CD4-positive, alpha-beta T cell (primary cell): ENCODE data around the gene SMIM14. TPM values are rescaled to one million over a fixed set of nuclear protein-coding genes. Genes with fewer than 3 reads are reported as not detected.
"Not testable (repeated sequence)": the region's sequence is repeated elsewhere in the genome, so short reads cannot be mapped to it uniquely, and the experiment has no call there.

Experiments used
- ATAC-seq: fragments of 200-7000 bp; cut with Tn5 transposase; one replicate; pipeline ENCODE4 v1.10.0; 2022; ENCODE audit warnings: mild to moderate bottlenecking; ENCODE audit not compliant: poor library complexity
- CTCF ChIA-PET: fragments of 350-600 bp; sonication (Branson Sonifier 250); formaldehyde crosslinking; loops from one replicate; lab custom pipeline; 2021; ENCODE audit warnings: antibody characterized with exemption, inconsistent platforms; lab: Charles Lee
- POLR2A ChIA-PET: fragments of 350-600 bp; sonication (Branson Sonifier 250); formaldehyde crosslinking; loops from one replicate; lab custom pipeline; 2021; ENCODE audit warnings: antibody characterized with exemption, inconsistent platforms; lab: Charles Lee
- DNase-seq, 14 experiments: peaks; one replicate each; pipeline ENCODE4 v3.0.0-alpha.2; 2013 to 2020; ENCODE audit warnings: mixed read lengths in 2 of 14
- H3K27ac ChIP-seq, 2 donors: one replicate each; pipeline versions ENCODE4 v1.5.1 to v1.7.0; 2013; ENCODE audit warnings: low read length in 2 of 2, low read depth in 1 of 2, mild to moderate bottlenecking in 1 of 2
- H3K27me3 ChIP-seq, 2 experiments: 1 replicate in 1 of 2; 2 replicates in 1 of 2; pipeline versions ENCODE4 v1.6.1 to v1.7.0; 2013; ENCODE audit warnings: low read length in 2 of 2, control low read depth in 1 of 2, mild to moderate bottlenecking in 1 of 2, moderate library complexity in 1 of 2; ENCODE audit not compliant: insufficient read depth in 2 of 2, control insufficient read depth in 1 of 2
- H3K36me3 ChIP-seq: one replicate; pipeline ENCODE4 v1.6.1; 2013; ENCODE audit warnings: low read length, control low read depth; ENCODE audit not compliant: insufficient read depth
- H3K4me1 ChIP-seq: one replicate; pipeline ENCODE4 v1.6.1; 2013; ENCODE audit warnings: low read length, control low read depth; ENCODE audit not compliant: insufficient read depth
- H3K4me3 ChIP-seq: one replicate; pipeline ENCODE4 v1.5.1; 2013; ENCODE audit warnings: mild to moderate bottlenecking, low read length, moderate library complexity
- H3K9me3 ChIP-seq, 2 experiments: 1 replicate in 1 of 2; 2 replicates in 1 of 2; pipeline versions ENCODE4 v1.6.1 to v1.7.0; 2013; ENCODE audit warnings: low read length in 2 of 2, mild to moderate bottlenecking in 2 of 2, control low read depth in 1 of 2, moderate library complexity in 1 of 2; ENCODE audit not compliant: control insufficient read depth in 1 of 2, insufficient read depth in 1 of 2
- H3K27ac Mint-ChIP-seq: one replicate; pipeline ENCODE4 v1.8.0; 2020; ENCODE audit warnings: mixed read lengths
- H3K27me3 Mint-ChIP-seq: one replicate; pipeline ENCODE4 v1.8.0; 2021; ENCODE audit warnings: mixed read lengths
- H3K36me3 Mint-ChIP-seq: one replicate; pipeline ENCODE4 v1.8.0; 2021; ENCODE audit warnings: low read depth, mixed read lengths
- H3K4me1 Mint-ChIP-seq: one replicate; pipeline ENCODE4 v1.8.0; 2021; ENCODE audit warnings: low read depth, mixed read lengths
- H3K4me3 Mint-ChIP-seq: one replicate; pipeline ENCODE4 v1.8.0; 2020; ENCODE audit warnings: mild to moderate bottlenecking, mixed read lengths
- H3K9me3 Mint-ChIP-seq: one replicate; pipeline ENCODE4 v1.8.0; 2020; ENCODE audit warnings: mixed read lengths
- intact Hi-C, 2 experiments: fragments of 100-400 bp; cut with DNase I in 1 of 2; cut with micrococcal nuclease in 1 of 2; formaldehyde crosslinking; loops; one replicate each; pipeline versions ENCODE4 v1.15.1 to v1.9.0; 2023 to 2025; cut with DNase I, micrococcal nuclease
- total RNA-seq, 174 experiments: library from RNA in 2 of 174; stranded (reverse) in 2 of 174; gene quantifications; one replicate each; pipeline ENCODE4 v1.2.3 and lab custom pipeline; 2021 to 2026
- TF ChIP-seq, protein P1 (sequence below): fragments of 200-600 bp; IDR thresholded peaks from one replicate; pipeline ENCODE4 v1.8.0; 2022; ENCODE audit warnings: antibody characterized with exemption, mild to moderate bottlenecking

The SMIM14 gene
- total RNA-seq, 2 experiments from 2014 or later: 2.0 to 3.1 TPM

DNA sequence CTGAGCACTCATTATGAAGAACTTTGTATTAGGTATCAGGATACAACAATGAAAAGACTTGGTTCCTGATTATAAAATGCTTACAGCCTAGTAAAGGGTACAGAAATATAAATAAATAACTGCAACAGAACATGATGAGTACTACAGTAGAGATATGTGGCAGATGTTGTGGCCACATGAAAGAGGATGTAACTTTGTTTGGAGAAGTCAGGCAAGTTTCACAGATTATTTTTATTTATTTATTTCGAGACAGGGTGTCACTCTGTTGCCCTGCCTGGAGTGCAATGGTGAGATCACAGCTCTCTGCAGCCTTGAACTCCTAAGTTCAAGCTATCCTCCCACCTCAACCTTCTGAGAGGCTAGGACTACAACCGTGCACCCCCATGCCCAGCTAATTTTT is 43.5 kb upstream of the SMIM14 start:
- intact Hi-C loops: loop anchor here in 1 of 2 experiments (10.0 kb wide), 1 partner anchor 643 kb away; no protein-coding TSS in a partner anchor
- Mint-ChIP-seq H3K4me1 (no peaks in the 10 kb centered on the region), H3K36me3 (no peaks in the 10 kb centered on the region), H3K4me3 (no peak overlapping the region), H3K9me3 (no peaks in the 10 kb centered on the region), H3K27ac (no peak overlapping the region), H3K27me3 (peaks cover 8% of the 10 kb centered on the region)
- DNase-seq (no peak), ATAC-seq (no peak)
- ChIA-PET POLR2A (no interaction called here), CTCF (no interaction called here)
- no peaks in the 10 kb centered on the region for H3K36me3 ChIP-seq
- H3K4me3 ChIP-seq: no peak overlapping the region
- H3K27me3 ChIP-seq: no peaks in the 10 kb centered on the region
- H3K9me3 ChIP-seq: no peaks in the 10 kb centered on the region
- no peaks in the 10 kb centered on the region for H3K4me1 ChIP-seq
- TF ChIP-seq, protein P1, sequence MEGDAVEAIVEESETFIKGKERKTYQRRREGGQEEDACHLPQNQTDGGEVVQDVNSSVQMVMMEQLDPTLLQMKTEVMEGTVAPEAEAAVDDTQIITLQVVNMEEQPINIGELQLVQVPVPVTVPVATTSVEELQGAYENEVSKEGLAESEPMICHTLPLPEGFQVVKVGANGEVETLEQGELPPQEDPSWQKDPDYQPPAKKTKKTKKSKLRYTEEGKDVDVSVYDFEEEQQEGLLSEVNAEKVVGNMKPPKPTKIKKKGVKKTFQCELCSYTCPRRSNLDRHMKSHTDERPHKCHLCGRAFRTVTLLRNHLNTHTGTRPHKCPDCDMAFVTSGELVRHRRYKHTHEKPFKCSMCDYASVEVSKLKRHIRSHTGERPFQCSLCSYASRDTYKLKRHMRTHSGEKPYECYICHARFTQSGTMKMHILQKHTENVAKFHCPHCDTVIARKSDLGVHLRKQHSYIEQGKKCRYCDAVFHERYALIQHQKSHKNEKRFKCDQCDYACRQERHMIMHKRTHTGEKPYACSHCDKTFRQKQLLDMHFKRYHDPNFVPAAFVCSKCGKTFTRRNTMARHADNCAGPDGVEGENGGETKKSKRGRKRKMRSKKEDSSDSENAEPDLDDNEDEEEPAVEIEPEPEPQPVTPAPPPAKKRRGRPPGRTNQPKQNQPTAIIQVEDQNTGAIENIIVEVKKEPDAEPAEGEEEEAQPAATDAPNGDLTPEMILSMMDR: no peak
- H3K27ac ChIP-seq: no peak overlapping the region

DNA sequence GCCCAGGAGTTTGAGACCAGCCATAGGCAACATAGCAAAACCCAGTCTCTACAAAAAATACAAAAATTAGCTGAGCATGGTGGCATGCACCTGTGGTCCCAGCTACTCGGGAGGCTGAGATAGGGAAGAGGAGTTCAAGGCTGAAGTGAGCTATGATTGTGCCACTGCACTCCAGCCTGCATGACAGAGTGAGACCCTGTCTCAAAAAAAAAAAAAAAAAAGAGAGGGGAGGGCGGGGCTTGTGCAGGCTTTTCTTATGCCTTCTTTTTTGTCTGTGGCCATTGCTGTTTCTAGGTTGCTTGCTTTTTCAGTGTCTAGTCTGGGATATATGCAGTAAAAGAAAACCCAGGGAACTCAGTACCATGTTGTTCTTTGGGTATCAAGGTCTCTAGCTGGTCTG is 42.3 kb upstream of the SMIM14 start:
- intact Hi-C loops: loop anchor here in 1 of 2 experiments (10.0 kb wide), 1 partner anchor 644 kb away; no protein-coding TSS in a partner anchor
- H3K9me3 Mint-ChIP-seq, DNase-seq, H3K4me1 ChIP-seq, H3K36me3 Mint-ChIP-seq, CTCF ChIA-PET, H3K4me3 Mint-ChIP-seq, POLR2A ChIA-PET, H3K4me1 Mint-ChIP-seq, H3K9me3 ChIP-seq, H3K27ac ChIP-seq, H3K27me3 ChIP-seq, H3K36me3 ChIP-seq, H3K4me3 ChIP-seq, H3K27me3 Mint-ChIP-seq, H3K27ac Mint-ChIP-seq, ATAC-seq: not testable (repeated sequence)

DNA sequence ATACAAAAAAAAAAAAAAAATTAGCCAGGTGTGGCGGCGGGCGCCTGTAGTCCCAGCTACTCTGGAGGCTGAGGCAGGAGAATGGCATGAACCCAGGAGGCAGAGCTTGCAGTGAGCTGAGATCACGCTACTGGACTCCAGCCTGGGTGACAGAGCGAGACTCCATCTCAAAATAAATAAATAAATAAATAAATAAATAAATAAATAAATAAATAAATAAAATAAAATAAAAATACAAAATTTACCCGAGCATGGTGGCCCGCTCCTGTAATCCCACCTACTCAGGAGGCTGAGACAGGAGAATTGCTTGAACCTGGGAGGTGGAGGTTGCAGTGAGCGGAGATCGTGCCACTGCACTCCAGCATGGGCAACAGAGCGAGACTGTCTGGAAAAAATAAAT is 37.0 kb upstream of the SMIM14 start:
- H3K4me1 ChIP-seq, intact Hi-C loops, H3K9me3 Mint-ChIP-seq, H3K9me3 ChIP-seq, H3K27ac Mint-ChIP-seq, CTCF ChIA-PET, H3K36me3 Mint-ChIP-seq, H3K4me1 Mint-ChIP-seq, H3K36me3 ChIP-seq, H3K4me3 ChIP-seq, DNase-seq, H3K27me3 Mint-ChIP-seq, H3K4me3 Mint-ChIP-seq, H3K27ac ChIP-seq, H3K27me3 ChIP-seq, POLR2A ChIA-PET, ATAC-seq: not testable (repeated sequence)

DNA sequence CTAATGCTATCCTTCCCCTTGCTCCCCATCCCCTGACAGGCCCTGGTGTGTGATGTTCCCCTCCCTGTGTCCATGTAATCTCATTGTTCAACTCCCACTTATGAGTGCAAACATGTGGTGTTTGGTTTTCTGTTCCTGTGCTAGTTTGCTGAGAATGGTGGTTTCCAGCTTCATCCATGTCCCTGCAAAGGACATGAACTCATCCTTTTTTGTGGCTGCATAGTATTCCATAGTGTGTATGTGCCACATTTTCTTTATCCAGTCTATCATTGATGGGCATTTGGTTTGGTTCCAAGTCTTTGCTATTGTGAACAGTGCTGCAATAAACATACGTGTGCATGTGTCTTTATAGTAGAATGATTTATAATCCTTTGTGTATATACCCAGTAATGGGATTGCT is 31.6 kb upstream of the SMIM14 start:
- H3K4me3 ChIP-seq, H3K4me3 Mint-ChIP-seq, H3K27ac Mint-ChIP-seq, H3K9me3 Mint-ChIP-seq, H3K4me1 ChIP-seq, H3K4me1 Mint-ChIP-seq, DNase-seq, H3K27me3 Mint-ChIP-seq, H3K36me3 Mint-ChIP-seq, intact Hi-C loops, H3K9me3 ChIP-seq, H3K36me3 ChIP-seq, H3K27ac ChIP-seq, POLR2A ChIA-PET, ATAC-seq, H3K27me3 ChIP-seq, CTCF ChIA-PET: not testable (repeated sequence)
